Right atrium auricular region (tissue), 2 donors: ENCODE results near the gene MASP1. TPM values are rescaled to one million over a fixed set of nuclear protein-coding genes. Genes with fewer than 3 reads are reported as not detected.
A peak's percentile ranks its signal among the peaks of the same experiment; 100 is the strongest.

Experiments
- DNase-seq: peaks from one replicate; pipeline ENCODE4 v3.0.0-alpha.2; 2019; ENCODE audit warnings: low spot score
- H3K27ac ChIP-seq, 2 donors: fragments of 200-600 bp; sonication (generic); 1 replicate in 1 of 2; 2 replicates in 1 of 2; pipeline ENCODE4 v1.5.1; 2016 to 2019
- H3K27me3 ChIP-seq, 2 donors: fragments of 200-600 bp; sonication (generic); one replicate each; pipeline versions ENCODE4 v1.5.1 to v1.6.0; 2017 to 2019
- H3K36me3 ChIP-seq: fragments of 200-600 bp; sonication (generic); one replicate; pipeline ENCODE4 v1.5.1; 2016
- H3K4me1 ChIP-seq, 2 donors: fragments of 200-600 bp; sonication (generic); one replicate each; pipeline versions ENCODE4 v1.5.1 to v1.6.0; 2017 to 2019
- H3K4me3 ChIP-seq, 2 donors: fragments of 200-600 bp; sonication (generic); 1 replicate in 1 of 2; 2 replicates in 1 of 2; pipeline ENCODE4 v1.5.1; 2017 to 2019; ENCODE audit warnings: mild to moderate bottlenecking in 1 of 2, moderate library complexity in 1 of 2
- H3K9me3 ChIP-seq, 2 donors: fragments of 200-600 bp; sonication (generic); one replicate each; pipeline ENCODE4 v1.5.1; 2019
- CTCF ChIP-seq, 2 donors: fragments of 200-600 bp; sonication (generic); IDR thresholded peaks; one replicate each; pipeline ENCODE4 v1.5.1; 2019; ENCODE audit warnings: antibody characterized with exemption in 2 of 2
- total RNA-seq, 2 donors: library from RNA; depleted of rRNA; stranded (reverse); fragments of >200 nt; gene quantifications; one replicate each; pipeline ENCODE4 v1.1.0, GENCODE V29; 2016

Gene MASP1
- total RNA-seq, 2 donors from 2014 or later = 26.2 to 27.6 TPM

- Histone ChIP-seq H3K27me3 (no peaks in the 10 kb centered on the region), H3K27ac (no peak overlapping the region), H3K36me3 (no peaks in the 10 kb centered on the region), H3K4me1 (peaks cover 0 to 25% of the 10 kb centered on the region in 2 donors), H3K9me3 (no peaks in the 10 kb centered on the region), H3K4me3 (no peak overlapping the region)
- no peak for DNase-seq
- no peak for TF ChIP-seq CTCF (IDR thresholded peaks at IDR 0.05)
Observed at GRCh38 chr3:187293516-187294430, 2.2 kb upstream of the MASP1 start.

GRCh38 chr3:187292631-187293515 is 1.3 kb upstream of the MASP1 start:
- no peak overlapping the region for H3K27ac ChIP-seq

GRCh38 chr3:187292181-187292580 is 644 bp upstream of the MASP1 start:
- no peaks in the 10 kb centered on the region for H3K36me3 ChIP-seq
- H3K27ac ChIP-seq = peak overlapping the region in 1 of 2 donors; percentile 53
- no peak for DNase-seq
- no peaks in the 10 kb centered on the region for H3K27me3 ChIP-seq
- peaks cover 0 to 25% of the 10 kb centered on the region in 2 donors for H3K4me1 ChIP-seq
- no peaks in the 10 kb centered on the region for H3K9me3 ChIP-seq
- no peak for TF ChIP-seq CTCF (IDR thresholded peaks at IDR 0.05)
- H3K4me3 ChIP-seq = no peak overlapping the region

More at GRCh38 chr3:187292631-187293515, 1.3 kb upstream of the MASP1 start:
- DNase-seq = no peak
- Histone ChIP-seq H3K36me3 (no peaks in the 10 kb centered on the region), H3K9me3 (no peaks in the 10 kb centered on the region), H3K4me3 (no peak overlapping the region), H3K27me3 (no peaks in the 10 kb centered on the region), H3K4me1 (peaks cover 0 to 25% of the 10 kb centered on the region in 2 donors)
- no peak for TF ChIP-seq CTCF (IDR thresholded peaks at IDR 0.05)

- Histone ChIP-seq H3K9me3 (no peaks in the 10 kb centered on the region), H3K27ac (peak overlapping the region; percentile 37 to 53), H3K4me1 (peaks cover 0 to 25% of the 10 kb centered on the region in 2 donors), H3K36me3 (no peaks in the 10 kb centered on the region), H3K27me3 (no peaks in the 10 kb centered on the region), H3K4me3 (peak overlapping the region; percentile 24 to 38)
- no peak for TF ChIP-seq CTCF (IDR thresholded peaks at IDR 0.05)
- DNase-seq = no peak
Observed at GRCh38 chr3:187291001-187291511, 481 bp downstream of the MASP1 start.

- DNase-seq = no peak
- H3K27me3 ChIP-seq = no peaks in the 10 kb centered on the region
- H3K4me3 ChIP-seq = peak overlapping the region in 1 of 2 donors; percentile 38
- H3K9me3 ChIP-seq = no peaks in the 10 kb centered on the region
- TF ChIP-seq CTCF (IDR thresholded peaks at IDR 0.05) = no peak
- peak overlapping the region in 1 of 2 donors; percentile 37 for H3K27ac ChIP-seq
- H3K36me3 ChIP-seq = no peaks in the 10 kb centered on the region
- H3K4me1 ChIP-seq = peaks cover 0 to 25% of the 10 kb centered on the region in 2 donors
Observed at GRCh38 chr3:187290503-187290902, 1.0 kb downstream of the MASP1 start.
